HepG2 (cell line): ENCODE measurements around the gene B4GALT2. TPM values are rescaled to one million over a fixed set of nuclear protein-coding genes. Genes with fewer than 3 reads are reported as not detected.

Experiments used
- EHMT2 ChIP-seq: fragments of 200-600 bp; sonication (generic); IDR thresholded peaks from 2 replicates; pipeline ENCODE4 v1.7.0; 2017; ENCODE audit warnings: antibody characterized with exemption, low read depth, low read length, borderline replicate concordance
- GABPA ChIP-seq, 2 experiments: IDR thresholded peaks; 2 replicates each; pipeline ENCODE4 v1.6.1; 2011 to 2016; ENCODE audit warnings: low read depth in 2 of 2, low read length in 1 of 2, missing biosample characterization in 1 of 2, missing genetic modification characterization in 1 of 2
- KDM2A ChIP-seq: sonication (generic); formaldehyde crosslinking; IDR thresholded peaks from 2 replicates; pipeline ENCODE4 v1.4.0; 2020; ENCODE audit warnings: low read depth, missing genetic modification reagents, borderline replicate concordance
- KDM3A ChIP-seq: IDR thresholded peaks from 2 replicates; pipeline ENCODE4 v1.6.1; 2018; ENCODE audit warnings: low read depth, missing compliant biosample characterization
- PATZ1 ChIP-seq: sonication (generic); formaldehyde crosslinking; IDR thresholded peaks from 2 replicates; pipeline ENCODE4 v1.4.0; 2020; ENCODE audit warnings: missing genetic modification reagents
- TBP ChIP-seq: sonication (generic); formaldehyde crosslinking; IDR thresholded peaks from 2 replicates; pipeline ENCODE4 v1.5.0; 2020; ENCODE audit warnings: missing genetic modification reagents
- U2AF1 ChIP-seq: fragments of 200-400 bp; formaldehyde crosslinking; optimal IDR thresholded peaks from 2 replicates; pipeline ENCODE3; 2017; ENCODE audit warnings: mild to moderate bottlenecking, low read depth, low read length
- YY1 ChIP-seq: IDR thresholded peaks from 2 replicates; pipeline ENCODE4 v1.6.1; 2011; ENCODE audit warnings: low read length, low read depth, moderate library complexity, mild to moderate bottlenecking; ENCODE audit not compliant: insufficient read depth, insufficient replicate concordance
- ZMYM2 ChIP-seq: sonication (generic); formaldehyde crosslinking; IDR thresholded peaks from 2 replicates; pipeline ENCODE4 v1.8.0; 2022; ENCODE audit warnings: mild to moderate bottlenecking, missing genetic modification reagents
- ZNF121 ChIP-seq: sonication (generic); formaldehyde crosslinking; IDR thresholded peaks from 2 replicates; pipeline ENCODE4 v1.5.0; 2020; ENCODE audit warnings: mild to moderate bottlenecking, missing genetic modification reagents
- ZNF644 ChIP-seq: IDR thresholded peaks from 2 replicates; pipeline ENCODE4 v1.6.1; 2016; ENCODE audit warnings: low read depth
- polyA plus RNA-seq, 8 experiments: library from polyadenylated mRNA; depleted of rRNA in 3 of 8; stranded (reverse) in 7 of 8; unstranded in 1 of 8; fragments of >200 nt; fragmentation: Illumina TruSeq in 4 of 8; extraction: Trizol in 4 of 8; gene quantifications; 2 replicates each; pipeline versions ENCODE4 v1.2.1 to v1.2.3, GENCODE V29; 2011 to 2016; ENCODE audit warnings: low read depth in 4 of 8, missing spikeins in 1 of 8, mixed read lengths in 1 of 8; ENCODE audit not compliant: insufficient read depth in 1 of 8
- total RNA-seq, 5 experiments: library from RNA; depleted of rRNA; stranded (reverse); fragments of >200 nt; fragmentation: Illumina TruSeq; extraction: Trizol; gene quantifications; 2 replicates each; pipeline ENCODE4 v1.2.3, GENCODE V29; 2016; ENCODE audit warnings: low read depth in 1 of 5
- TF ChIP-seq, protein P1 (sequence below): sonication (generic); formaldehyde crosslinking; IDR thresholded peaks from 2 replicates; pipeline ENCODE4 v1.4.0; 2020; ENCODE audit warnings: missing genetic modification reagents, borderline replicate concordance
- TF ChIP-seq, protein P2 (sequence below): sonication (generic); formaldehyde crosslinking; IDR thresholded peaks from 2 replicates; pipeline ENCODE4 v1.5.0; 2020; ENCODE audit warnings: mild to moderate bottlenecking, missing genetic modification reagents, moderate library complexity
- TF ChIP-seq, protein P3 (sequence below): sonication (generic); formaldehyde crosslinking; IDR thresholded peaks from 2 replicates; pipeline ENCODE4 v1.5.1; 2020; ENCODE audit warnings: mild to moderate bottlenecking, missing genetic modification reagents, moderate library complexity

B4GALT2 gene
- total and polyA plus RNA-seq, 2 of the 13 experiments (the other 11 are each of a cell fraction or from before 2014, with no cell fraction given) = 41.9 to 78.0 TPM

DNA sequence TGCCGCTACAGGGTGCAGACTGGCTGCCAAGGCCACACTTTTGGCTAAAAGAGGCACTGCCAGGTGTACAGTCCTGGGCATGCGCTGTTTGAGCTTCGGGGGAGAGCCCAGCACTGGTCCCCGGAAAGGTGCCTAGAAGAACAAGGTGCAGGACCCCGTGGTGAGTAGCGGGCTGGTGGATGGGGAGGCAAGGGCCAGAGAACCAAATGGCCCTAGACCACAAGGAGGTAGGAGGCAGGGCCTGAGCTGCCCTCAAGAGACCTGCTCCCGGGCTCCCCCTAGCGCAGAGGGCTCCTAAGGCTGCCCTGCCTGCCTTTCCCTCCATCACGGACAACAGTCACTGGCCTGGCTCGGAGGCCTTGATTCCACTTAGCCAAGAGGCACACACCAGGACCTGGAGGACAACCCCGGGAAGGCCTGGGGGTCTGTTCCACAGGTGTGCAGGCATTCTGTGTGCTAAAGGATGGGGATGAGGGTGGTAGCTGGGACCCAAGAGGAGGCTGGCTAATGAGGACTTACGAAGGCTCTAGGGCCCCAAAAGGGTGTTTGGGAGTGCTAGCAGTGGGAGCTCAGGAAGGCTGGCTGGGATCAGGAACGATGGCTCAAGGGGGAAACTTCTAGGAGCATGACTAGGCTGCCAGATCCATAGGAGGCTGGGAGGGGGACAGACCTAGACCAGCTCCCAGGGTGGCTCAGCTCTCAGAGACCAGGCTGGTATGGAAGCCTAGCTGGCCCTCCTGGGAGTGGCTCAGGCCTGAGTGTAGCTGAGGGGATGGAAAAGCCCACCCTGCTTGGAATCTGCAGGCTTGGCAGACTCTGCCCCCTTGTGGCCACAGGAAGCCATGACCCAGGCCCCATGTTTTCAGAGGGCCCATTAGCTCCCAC is 44.7 kb upstream of the B4GALT2 start (continued):
- TF ChIP-seq PATZ1 (CRISPR knock-in tag) (peak; percentile 2; the same call in 1 of the 2 replicates), TBP (CRISPR knock-in tag) (0 out of 2 replicates have a peak, but pooled peaks have one; percentile 55), ZMYM2 (peak; percentile 64; the same call in 1 of the 2 replicates), KDM3A (0 out of 2 replicates have a peak, but pooled peaks have one; percentile 28), U2AF1 (peak; percentile 10), EHMT2 (no peak), YY1 (peak; percentile 20), GABPA (IDR thresholded peaks at IDR 0.05; ENCODE audit: low read depth, low read length) (no peak), GABPA (CRISPR knock-in tag; IDR thresholded peaks at IDR 0.05; ENCODE audit: low read depth) (peak; percentile 62), KDM2A (CRISPR knock-in tag) (peak; percentile 55; the same call in 1 of the 2 replicates), ZNF121 (no peak), ZNF644 (CRISPR knock-in tag) (0 out of 2 replicates have a peak, but pooled peaks have one; percentile 37)
- TF ChIP-seq, protein P1, sequence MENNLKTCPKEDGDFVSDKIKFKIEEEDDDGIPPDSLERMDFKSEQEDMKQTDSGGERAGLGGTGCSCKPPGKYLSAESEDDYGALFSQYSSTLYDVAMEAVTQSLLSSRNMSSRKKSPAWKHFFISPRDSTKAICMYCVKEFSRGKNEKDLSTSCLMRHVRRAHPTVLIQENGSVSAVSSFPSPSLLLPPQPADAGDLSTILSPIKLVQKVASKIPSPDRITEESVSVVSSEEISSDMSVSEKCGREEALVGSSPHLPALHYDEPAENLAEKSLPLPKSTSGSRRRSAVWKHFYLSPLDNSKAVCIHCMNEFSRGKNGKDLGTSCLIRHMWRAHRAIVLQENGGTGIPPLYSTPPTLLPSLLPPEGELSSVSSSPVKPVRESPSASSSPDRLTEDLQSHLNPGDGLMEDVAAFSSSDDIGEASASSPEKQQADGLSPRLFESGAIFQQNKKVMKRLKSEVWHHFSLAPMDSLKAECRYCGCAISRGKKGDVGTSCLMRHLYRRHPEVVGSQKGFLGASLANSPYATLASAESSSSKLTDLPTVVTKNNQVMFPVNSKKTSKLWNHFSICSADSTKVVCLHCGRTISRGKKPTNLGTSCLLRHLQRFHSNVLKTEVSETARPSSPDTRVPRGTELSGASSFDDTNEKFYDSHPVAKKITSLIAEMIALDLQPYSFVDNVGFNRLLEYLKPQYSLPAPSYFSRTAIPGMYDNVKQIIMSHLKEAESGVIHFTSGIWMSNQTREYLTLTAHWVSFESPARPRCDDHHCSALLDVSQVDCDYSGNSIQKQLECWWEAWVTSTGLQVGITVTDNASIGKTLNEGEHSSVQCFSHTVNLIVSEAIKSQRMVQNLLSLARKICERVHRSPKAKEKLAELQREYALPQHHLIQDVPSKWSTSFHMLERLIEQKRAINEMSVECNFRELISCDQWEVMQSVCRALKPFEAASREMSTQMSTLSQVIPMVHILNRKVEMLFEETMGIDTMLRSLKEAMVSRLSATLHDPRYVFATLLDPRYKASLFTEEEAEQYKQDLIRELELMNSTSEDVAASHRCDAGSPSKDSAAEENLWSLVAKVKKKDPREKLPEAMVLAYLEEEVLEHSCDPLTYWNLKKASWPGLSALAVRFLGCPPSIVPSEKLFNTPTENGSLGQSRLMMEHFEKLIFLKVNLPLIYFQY (CRISPR knock-in tag) = 0 out of 2 replicates have a peak, but pooled peaks have one; percentile 28
- TF ChIP-seq, protein P2, sequence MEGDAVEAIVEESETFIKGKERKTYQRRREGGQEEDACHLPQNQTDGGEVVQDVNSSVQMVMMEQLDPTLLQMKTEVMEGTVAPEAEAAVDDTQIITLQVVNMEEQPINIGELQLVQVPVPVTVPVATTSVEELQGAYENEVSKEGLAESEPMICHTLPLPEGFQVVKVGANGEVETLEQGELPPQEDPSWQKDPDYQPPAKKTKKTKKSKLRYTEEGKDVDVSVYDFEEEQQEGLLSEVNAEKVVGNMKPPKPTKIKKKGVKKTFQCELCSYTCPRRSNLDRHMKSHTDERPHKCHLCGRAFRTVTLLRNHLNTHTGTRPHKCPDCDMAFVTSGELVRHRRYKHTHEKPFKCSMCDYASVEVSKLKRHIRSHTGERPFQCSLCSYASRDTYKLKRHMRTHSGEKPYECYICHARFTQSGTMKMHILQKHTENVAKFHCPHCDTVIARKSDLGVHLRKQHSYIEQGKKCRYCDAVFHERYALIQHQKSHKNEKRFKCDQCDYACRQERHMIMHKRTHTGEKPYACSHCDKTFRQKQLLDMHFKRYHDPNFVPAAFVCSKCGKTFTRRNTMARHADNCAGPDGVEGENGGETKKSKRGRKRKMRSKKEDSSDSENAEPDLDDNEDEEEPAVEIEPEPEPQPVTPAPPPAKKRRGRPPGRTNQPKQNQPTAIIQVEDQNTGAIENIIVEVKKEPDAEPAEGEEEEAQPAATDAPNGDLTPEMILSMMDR (CRISPR knock-in tag) = peak; percentile 91
- TF ChIP-seq, protein P3, sequence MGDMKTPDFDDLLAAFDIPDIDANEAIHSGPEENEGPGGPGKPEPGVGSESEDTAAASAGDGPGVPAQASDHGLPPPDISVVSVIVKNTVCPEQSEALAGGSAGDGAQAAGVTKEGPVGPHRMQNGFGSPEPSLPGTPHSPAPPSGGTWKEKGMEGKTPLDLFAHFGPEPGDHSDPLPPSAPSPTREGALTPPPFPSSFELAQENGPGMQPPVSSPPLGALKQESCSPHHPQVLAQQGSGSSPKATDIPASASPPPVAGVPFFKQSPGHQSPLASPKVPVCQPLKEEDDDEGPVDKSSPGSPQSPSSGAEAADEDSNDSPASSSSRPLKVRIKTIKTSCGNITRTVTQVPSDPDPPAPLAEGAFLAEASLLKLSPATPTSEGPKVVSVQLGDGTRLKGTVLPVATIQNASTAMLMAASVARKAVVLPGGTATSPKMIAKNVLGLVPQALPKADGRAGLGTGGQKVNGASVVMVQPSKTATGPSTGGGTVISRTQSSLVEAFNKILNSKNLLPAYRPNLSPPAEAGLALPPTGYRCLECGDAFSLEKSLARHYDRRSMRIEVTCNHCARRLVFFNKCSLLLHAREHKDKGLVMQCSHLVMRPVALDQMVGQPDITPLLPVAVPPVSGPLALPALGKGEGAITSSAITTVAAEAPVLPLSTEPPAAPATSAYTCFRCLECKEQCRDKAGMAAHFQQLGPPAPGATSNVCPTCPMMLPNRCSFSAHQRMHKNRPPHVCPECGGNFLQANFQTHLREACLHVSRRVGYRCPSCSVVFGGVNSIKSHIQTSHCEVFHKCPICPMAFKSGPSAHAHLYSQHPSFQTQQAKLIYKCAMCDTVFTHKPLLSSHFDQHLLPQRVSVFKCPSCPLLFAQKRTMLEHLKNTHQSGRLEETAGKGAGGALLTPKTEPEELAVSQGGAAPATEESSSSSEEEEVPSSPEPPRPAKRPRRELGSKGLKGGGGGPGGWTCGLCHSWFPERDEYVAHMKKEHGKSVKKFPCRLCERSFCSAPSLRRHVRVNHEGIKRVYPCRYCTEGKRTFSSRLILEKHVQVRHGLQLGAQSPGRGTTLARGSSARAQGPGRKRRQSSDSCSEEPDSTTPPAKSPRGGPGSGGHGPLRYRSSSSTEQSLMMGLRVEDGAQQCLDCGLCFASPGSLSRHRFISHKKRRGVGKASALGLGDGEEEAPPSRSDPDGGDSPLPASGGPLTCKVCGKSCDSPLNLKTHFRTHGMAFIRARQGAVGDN (CRISPR knock-in tag) = peak; percentile 37; the same call in 1 of the 2 replicates
